A673 (cell line): Measurements from ENCODE around the gene SCUBE1. TPM values are rescaled to one million over a fixed set of nuclear protein-coding genes. Genes with fewer than 3 reads are reported as not detected.

Experiments used
- BruUV-seq: library from RNA; stranded (reverse); fragments of 400-500 nt; replicated peaks from 2 replicates; lab custom pipeline; 2021; lab: Mats Ljungman, UMichigan
- CTCF ChIA-PET: fragments of 300-600 bp; sonication (Branson Sonifier 250); formaldehyde crosslinking; loops from one replicate; lab custom pipeline; 2022; ENCODE audit warnings: antibody characterized with exemption; lab: Charles Lee
- POLR2A ChIA-PET: fragments of 300-600 bp; sonication (Branson Sonifier 250); formaldehyde crosslinking; loops from one replicate; lab custom pipeline; 2022; ENCODE audit warnings: antibody characterized with exemption; ENCODE audit not compliant: low non-redundant PET; lab: Charles Lee
- DNase-seq: peaks from one replicate; pipeline ENCODE4 v3.0.0-alpha.2; 2015; ENCODE audit warnings: low spot score
- H3K27ac ChIP-seq: fragments of 200-600 bp; sonication (generic); 2 replicates; pipeline ENCODE4 v1.5.1; 2016; ENCODE audit warnings: mixed run types, low read depth, mild to moderate bottlenecking, mixed read lengths, antibody characterized with exemption, low read length; ENCODE audit not compliant: poor library complexity, severe bottlenecking
- H3K27me3 ChIP-seq: fragments of 200-600 bp; sonication (generic); replicated peaks from 2 replicates; pipeline ENCODE4 v1.6.1; 2017; ENCODE audit warnings: mixed run types, low read depth, mild to moderate bottlenecking, mixed read lengths, antibody characterized with exemption, low read length; ENCODE audit not compliant: insufficient read depth, poor library complexity
- H3K36me3 ChIP-seq: fragments of 200-600 bp; sonication (generic); 2 replicates; pipeline ENCODE4 v1.6.1; 2016; ENCODE audit warnings: mixed run types, mild to moderate bottlenecking, mixed read lengths, antibody characterized with exemption, low read length; ENCODE audit not compliant: insufficient read depth, poor library complexity, severe bottlenecking
- H3K4me1 ChIP-seq: fragments of 200-600 bp; sonication (generic); 2 replicates; pipeline ENCODE4 v1.6.1; 2017; ENCODE audit warnings: mixed run types, mild to moderate bottlenecking, mixed read lengths, antibody characterized with exemption, low read length; ENCODE audit not compliant: insufficient read depth, poor library complexity, severe bottlenecking
- H3K4me3 ChIP-seq: fragments of 200-600 bp; sonication (generic); 2 replicates; pipeline ENCODE4 v1.5.1; 2016; ENCODE audit warnings: low read depth, mixed run types, mild to moderate bottlenecking, mixed read lengths, low read length; ENCODE audit not compliant: poor library complexity, severe bottlenecking
- H3K9me3 ChIP-seq: fragments of 200-600 bp; sonication (generic); 2 replicates; pipeline ENCODE4 v1.6.1; 2016; ENCODE audit warnings: mixed run types, low read depth, mild to moderate bottlenecking, mixed read lengths, antibody characterized with exemption, low read length; ENCODE audit not compliant: poor library complexity, severe bottlenecking
- CTCF ChIP-seq: fragments of 300-800, 200-600 bp; sonication (generic); conservative IDR thresholded peaks from 2 replicates; pipeline ENCODE4 v1.5.1; 2017; ENCODE audit warnings: low read depth, mild to moderate bottlenecking, antibody characterized with exemption, low read length, moderate library complexity, mixed read lengths
- EZH2 ChIP-seq: fragments of 200-600 bp; sonication (generic); IDR thresholded peaks from 2 replicates; pipeline ENCODE4 v1.6.1; 2017; ENCODE audit warnings: borderline replicate concordance, low read depth, mild to moderate bottlenecking, mixed read lengths, antibody characterized with exemption, low read length; ENCODE audit not compliant: poor library complexity, severe bottlenecking
- intact Hi-C: fragments of 100-400 bp; cut with micrococcal nuclease; formaldehyde crosslinking; loops from one replicate; pipeline ENCODE4 v1.10.0; 2022; ENCODE audit not compliant: unreplicated experiment
- total RNA-seq: library from RNA; stranded (reverse); gene quantifications from 2 replicates; pipeline ENCODE4 v1.2.3, GENCODE V29; 2021

SCUBE1 gene
- total RNA-seq, 1 experiment from 2014 or later = 0.24 TPM

GRCh38 chr22:43174941-43175531, 168.1 kb downstream of the SCUBE1 start:
- ChIA-PET POLR2A (no interaction called here), CTCF (no interaction called here)
- TF ChIP-seq CTCF = no peak
- no peak for TF ChIP-seq EZH2
- no peak overlapping the region for H3K27ac ChIP-seq
- BruUV-seq = no TSS peak
- DNase-seq = no peak
- no peak overlapping the region for H3K4me3 ChIP-seq
- intact Hi-C loops = no loop called here
- peaks cover 75% of the 10 kb centered on the region for H3K36me3 ChIP-seq
- H3K4me1 ChIP-seq = no peaks in the 10 kb centered on the region
- no peaks in the 10 kb centered on the region for H3K9me3 ChIP-seq
- H3K27me3 ChIP-seq = no peaks in the 10 kb centered on the region

GRCh38 chr22:43173976-43174720, 169.0 kb downstream of the SCUBE1 start:
- DNase-seq = no peak
- peaks cover 70% of the 10 kb centered on the region for H3K36me3 ChIP-seq
- H3K4me1 ChIP-seq = no peaks in the 10 kb centered on the region
- TF ChIP-seq EZH2 (no peak), CTCF (no peak)
- H3K27ac ChIP-seq = no peak overlapping the region
- BruUV-seq = no TSS peak
- H3K9me3 ChIP-seq = no peaks in the 10 kb centered on the region
- CTCF ChIA-PET = no interaction called here
- POLR2A ChIA-PET = no interaction called here
- H3K4me3 ChIP-seq = no peak overlapping the region
- intact Hi-C loops = no loop called here
- H3K27me3 ChIP-seq = no peaks in the 10 kb centered on the region

GRCh38 chr22:43173566-43173965, 169.6 kb downstream of the SCUBE1 start:
- H3K4me3 ChIP-seq = no peak overlapping the region
- no peak for DNase-seq
- no TSS peak for BruUV-seq
- H3K36me3 ChIP-seq = peaks cover 70% of the 10 kb centered on the region
- no peak for TF ChIP-seq CTCF
- no peak for TF ChIP-seq EZH2
- H3K27ac ChIP-seq = no peak overlapping the region
- H3K9me3 ChIP-seq = no peaks in the 10 kb centered on the region
- H3K4me1 ChIP-seq = no peaks in the 10 kb centered on the region
- H3K27me3 ChIP-seq = no peaks in the 10 kb centered on the region
- CTCF ChIA-PET = no interaction called here
- intact Hi-C loops = no loop called here
- POLR2A ChIA-PET = no interaction called here
